HG03066 (cell line): ENCODE data around the gene PTPRO.

Source experiments
- ATAC-seq: cut with Tn5 transposase; IDR thresholded peaks from one replicate; pipeline ENCODE4 v1.9.1; 2021; ENCODE audit warnings: low read depth; ENCODE audit not compliant: unreplicated experiment

Gene PTPRO

GRCh38 chr12:15346488-15346887 is 24.2 kb downstream of the PTPRO start:
- no peak for ATAC-seq

GRCh38 chr12:15350643-15351042 is 28.3 kb downstream of the PTPRO start:
- no peak for ATAC-seq

- ATAC-seq: no peak
These were observed 33.5 kb downstream of the PTPRO start for GRCh38 chr12:15355766-15356165.

- no peak for ATAC-seq
These were observed 34.6 kb downstream of the PTPRO start for GRCh38 chr12:15356951-15357364.

GRCh38 chr12:15364221-15365160 is 42.2 kb downstream of the PTPRO start:
- no peak for ATAC-seq

- no peak for ATAC-seq
These were observed 46.5 kb downstream of the PTPRO start for GRCh38 chr12:15368812-15369211.

GRCh38 chr12:15372352-15372751 is 50.0 kb downstream of the PTPRO start:
- ATAC-seq: no peak

GRCh38 chr12:15387772-15388171 is 65.5 kb downstream of the PTPRO start:
- ATAC-seq: no peak

GRCh38 chr12:15389561-15389960 is 67.3 kb downstream of the PTPRO start:
- ATAC-seq: no peak

- no peak for ATAC-seq
These were observed 70.7 kb downstream of the PTPRO start for GRCh38 chr12:15393037-15393436.

GRCh38 chr12:15393995-15394394 is 71.7 kb downstream of the PTPRO start:
- ATAC-seq: no peak

- ATAC-seq: no peak
These were observed 82.2 kb downstream of the PTPRO start for GRCh38 chr12:15404485-15404884.

GRCh38 chr12:15405606-15406005 is 83.3 kb downstream of the PTPRO start:
- ATAC-seq: no peak

- ATAC-seq: no peak
These were observed 84.7 kb downstream of the PTPRO start for GRCh38 chr12:15407025-15407424.

GRCh38 chr12:15411842-15412241 is 89.5 kb downstream of the PTPRO start:
- no peak for ATAC-seq

GRCh38 chr12:15417691-15418090 is 95.4 kb downstream of the PTPRO start:
- no peak for ATAC-seq

GRCh38 chr12:15423629-15424028 is 101.3 kb downstream of the PTPRO start:
- ATAC-seq: no peak

- ATAC-seq: no peak
These were observed 105.6 kb downstream of the PTPRO start for GRCh38 chr12:15427913-15428312.

- ATAC-seq: no peak
These were observed 106.3 kb downstream of the PTPRO start for GRCh38 chr12:15428632-15429031.

GRCh38 chr12:15429262-15429661 is 107.0 kb downstream of the PTPRO start:
- ATAC-seq: no peak

GRCh38 chr12:15435597-15435996 is 113.3 kb downstream of the PTPRO start:
- ATAC-seq: no peak

- ATAC-seq: no peak
These were observed 117.2 kb downstream of the PTPRO start for GRCh38 chr12:15439459-15439858.
